Natural killer cell treated with Interleukin-12 subunit alpha and Interleukin-12 subunit beta and Interleukin-15 and Interleukin-18, amount 100 ng/mL, for 72 hours (primary cell): ENCODE data around the gene ADH5. TPM values are rescaled to one million over a fixed set of nuclear protein-coding genes. Genes with fewer than 3 reads are reported as not detected.
A peak's percentile ranks its signal among the peaks of the same experiment; 100 is the strongest.
"Not testable (repeated sequence)": the region's sequence is repeated elsewhere in the genome, so short reads cannot be mapped to it uniquely, and the experiment has no call there.

Source experiments
- ATAC-seq, 2 donors: fragments of 150-1000 bp; cut with Tn5 transposase in 1 of 2; sonication (Bioruptor Pico), chemical (Tn5 transposase) in 1 of 2; 2 replicates each; pipeline ENCODE4 v1.10.0; 2021
- DNase-seq: peaks from one replicate; pipeline ENCODE4 v3.0.0; 2022; ENCODE audit warnings: low spot score
- H3K27ac Mint-ChIP-seq, 2 donors: 1 replicate in 1 of 2; 2 replicates in 1 of 2; pipeline ENCODE4 v1.8.0; 2022; ENCODE audit warnings: mixed read lengths in 2 of 2, mild to moderate bottlenecking in 1 of 2, moderate library complexity in 1 of 2
- H3K27me3 Mint-ChIP-seq, 2 donors: 1 replicate in 1 of 2; 2 replicates in 1 of 2; pipeline ENCODE4 v1.8.0; 2022; ENCODE audit warnings: mixed read lengths in 2 of 2
- H3K36me3 Mint-ChIP-seq: one replicate; pipeline ENCODE4 v1.8.0; 2022; ENCODE audit warnings: mixed read lengths
- H3K4me1 Mint-ChIP-seq, 2 donors: 1 replicate in 1 of 2; 2 replicates in 1 of 2; pipeline ENCODE4 v1.8.0; 2022; ENCODE audit warnings: low read depth in 2 of 2, mixed read lengths in 2 of 2, mild to moderate bottlenecking in 1 of 2
- H3K4me3 Mint-ChIP-seq: one replicate; pipeline ENCODE4 v1.8.0; 2022; ENCODE audit warnings: mixed read lengths
- H3K9me3 Mint-ChIP-seq: 2 replicates; pipeline ENCODE4 v1.8.0; 2022; ENCODE audit warnings: mixed read lengths
- total RNA-seq, 2 donors: library from RNA; stranded (reverse); gene quantifications; one replicate each; pipeline ENCODE4 v1.2.3, GENCODE V29; 2022

The ADH5 gene
- total RNA-seq, 2 donors from 2014 or later = 53.0 to 62.3 TPM

- DNase-seq = no peak
- no peak for ATAC-seq
- H3K4me1 Mint-ChIP-seq = no peaks in the 10 kb centered on the region
- H3K9me3 Mint-ChIP-seq = no peaks in the 10 kb centered on the region
- no peaks in the 10 kb centered on the region for H3K27me3 Mint-ChIP-seq
- peaks cover 31% of the 10 kb centered on the region for H3K36me3 Mint-ChIP-seq
- no peak overlapping the region for H3K27ac Mint-ChIP-seq
- H3K4me3 Mint-ChIP-seq = no peak overlapping the region
These were observed 11.4 kb downstream of the ADH5 start for GRCh38 chr4:99077177-99077576.

GRCh38 chr4:99076292-99076976 is 12.2 kb downstream of the ADH5 start:
- Mint-ChIP-seq H3K27me3 (no peaks in the 10 kb centered on the region), H3K4me1 (no peaks in the 10 kb centered on the region), H3K27ac (no peak overlapping the region), H3K9me3 (no peaks in the 10 kb centered on the region), H3K36me3 (peaks cover 31% of the 10 kb centered on the region), H3K4me3 (no peak overlapping the region)
- no peak for ATAC-seq
- DNase-seq = no peak

- H3K27ac Mint-ChIP-seq = no peak overlapping the region
These were observed 13.8 kb downstream of the ADH5 start for GRCh38 chr4:99074816-99075215.

GRCh38 chr4:99071159-99071558 is 17.4 kb downstream of the ADH5 start:
- Mint-ChIP-seq H3K36me3 (peaks cover 16% of the 10 kb centered on the region), H3K27ac (no peak overlapping the region)

More at GRCh38 chr4:99074816-99075215, 13.8 kb downstream of the ADH5 start:
- H3K9me3 Mint-ChIP-seq = no peaks in the 10 kb centered on the region
- H3K4me3 Mint-ChIP-seq = no peak overlapping the region
- DNase-seq = no peak
- H3K4me1 Mint-ChIP-seq = no peaks in the 10 kb centered on the region
- ATAC-seq = no peak
- peaks cover 25% of the 10 kb centered on the region for H3K36me3 Mint-ChIP-seq
- H3K27me3 Mint-ChIP-seq = no peaks in the 10 kb centered on the region

GRCh38 chr4:99067617-99068016 is 21.0 kb downstream of the ADH5 start:
- peaks cover 8% of the 10 kb centered on the region for H3K36me3 Mint-ChIP-seq
- peak overlapping the region in 1 of 2 donors; percentile 10 for H3K27ac Mint-ChIP-seq
- DNase-seq = no peak
- H3K4me1 Mint-ChIP-seq = no peaks in the 10 kb centered on the region
- H3K4me3 Mint-ChIP-seq = no peak overlapping the region
- no peak for ATAC-seq
- no peaks in the 10 kb centered on the region for H3K9me3 Mint-ChIP-seq
- no peaks in the 10 kb centered on the region for H3K27me3 Mint-ChIP-seq

More at GRCh38 chr4:99071159-99071558, 17.4 kb downstream of the ADH5 start:
- DNase-seq = no peak
- H3K9me3 Mint-ChIP-seq = no peaks in the 10 kb centered on the region
- H3K4me1 Mint-ChIP-seq = no peaks in the 10 kb centered on the region
- H3K27me3 Mint-ChIP-seq = no peaks in the 10 kb centered on the region
- no peak for ATAC-seq
- H3K4me3 Mint-ChIP-seq = no peak overlapping the region

- DNase-seq, H3K4me1 Mint-ChIP-seq, H3K4me3 Mint-ChIP-seq, H3K27me3 Mint-ChIP-seq, H3K27ac Mint-ChIP-seq, H3K9me3 Mint-ChIP-seq, ATAC-seq: not testable (repeated sequence)
- peaks cover 12% of the 10 kb centered on the region for H3K36me3 Mint-ChIP-seq
These were observed 23.1 kb downstream of the ADH5 start for GRCh38 chr4:99065521-99065920.

GRCh38 chr4:99062120-99062519 is 26.5 kb downstream of the ADH5 start:
- no peak overlapping the region for H3K27ac Mint-ChIP-seq
- ATAC-seq = no peak

GRCh38 chr4:99061048-99061700 is 27.4 kb downstream of the ADH5 start:
- Mint-ChIP-seq H3K4me3 (no peak overlapping the region), H3K36me3 (peaks cover 31% of the 10 kb centered on the region), H3K27ac (no peak overlapping the region), H3K4me1 (peaks cover 1 to 2% of the 10 kb centered on the region in 2 donors), H3K9me3 (no peaks in the 10 kb centered on the region), H3K27me3 (no peaks in the 10 kb centered on the region)
- no peak for ATAC-seq
- no peak for DNase-seq

More at GRCh38 chr4:99062120-99062519, 26.5 kb downstream of the ADH5 start:
- Mint-ChIP-seq H3K4me1 (no peaks in the 10 kb centered on the region), H3K36me3 (peaks cover 29% of the 10 kb centered on the region), H3K9me3 (no peaks in the 10 kb centered on the region), H3K4me3 (no peak overlapping the region), H3K27me3 (no peaks in the 10 kb centered on the region)
- no peak for DNase-seq

GRCh38 chr4:99059550-99059949 is 29.0 kb downstream of the ADH5 start:
- no peak overlapping the region for H3K4me3 Mint-ChIP-seq

GRCh38 chr4:99058228-99058627 is 30.4 kb downstream of the ADH5 start:
- Mint-ChIP-seq H3K4me3 (no peak overlapping the region), H3K9me3 (no peaks in the 10 kb centered on the region), H3K36me3 (peaks cover 34% of the 10 kb centered on the region), H3K4me1 (peaks cover 6 to 18% of the 10 kb centered on the region in 2 donors), H3K27me3 (no peaks in the 10 kb centered on the region), H3K27ac (no peak overlapping the region)
- DNase-seq = no peak
- ATAC-seq = no peak

More at GRCh38 chr4:99059550-99059949, 29.0 kb downstream of the ADH5 start:
- H3K36me3 Mint-ChIP-seq = peaks cover 34% of the 10 kb centered on the region
- DNase-seq (no peak), ATAC-seq (no peak)
- no peaks in the 10 kb centered on the region for H3K9me3 Mint-ChIP-seq
- H3K27me3 Mint-ChIP-seq = no peaks in the 10 kb centered on the region
- H3K4me1 Mint-ChIP-seq = peaks cover 6 to 12% of the 10 kb centered on the region in 2 donors
- peak overlapping the region in 1 of 2 donors; percentile 26 for H3K27ac Mint-ChIP-seq

- H3K36me3 Mint-ChIP-seq = peaks cover 23% of the 10 kb centered on the region
- peak overlapping the region; percentile 54 for H3K4me3 Mint-ChIP-seq
These were observed 34.1 kb downstream of the ADH5 start for GRCh38 chr4:99054428-99054994.

GRCh38 chr4:99052902-99053301 is 35.7 kb downstream of the ADH5 start:
- Mint-ChIP-seq H3K36me3 (peaks cover 25% of the 10 kb centered on the region), H3K4me1 (peaks cover 16 to 29% of the 10 kb centered on the region in 2 donors), H3K27ac (peak overlapping the region; percentile 18 to 26), H3K4me3 (peak overlapping the region; percentile 1), H3K9me3 (no peaks in the 10 kb centered on the region), H3K27me3 (no peaks in the 10 kb centered on the region)
- ATAC-seq (peak; percentile 62 to 84), DNase-seq (no peak)

More at GRCh38 chr4:99054428-99054994, 34.1 kb downstream of the ADH5 start:
- H3K27me3 Mint-ChIP-seq = no peaks in the 10 kb centered on the region
- no peak for DNase-seq
- H3K27ac Mint-ChIP-seq = peak overlapping the region in 1 of 2 donors; percentile 39
- peaks cover 16 to 29% of the 10 kb centered on the region in 2 donors for H3K4me1 Mint-ChIP-seq
- H3K9me3 Mint-ChIP-seq = no peaks in the 10 kb centered on the region
- ATAC-seq = peak in 1 of 2 donors; percentile 52

- Mint-ChIP-seq H3K4me1 (peaks cover 14 to 21% of the 10 kb centered on the region in 2 donors), H3K27ac (no peak overlapping the region), H3K27me3 (no peaks in the 10 kb centered on the region), H3K36me3 (peaks cover 35% of the 10 kb centered on the region), H3K9me3 (no peaks in the 10 kb centered on the region), H3K4me3 (no peak overlapping the region)
- DNase-seq = no peak
- no peak for ATAC-seq
These were observed 40.9 kb downstream of the ADH5 start for GRCh38 chr4:99047710-99048109.

GRCh38 chr4:99043346-99043745 is 45.2 kb downstream of the ADH5 start:
- Mint-ChIP-seq H3K27ac (peak overlapping the region; percentile 90 to 92), H3K4me1 (peaks cover 8 to 19% of the 10 kb centered on the region in 2 donors), H3K4me3 (peak overlapping the region; percentile 80), H3K27me3 (no peaks in the 10 kb centered on the region), H3K36me3 (peaks cover 21% of the 10 kb centered on the region), H3K9me3 (no peaks in the 10 kb centered on the region)
- no peak for DNase-seq
- peak in 1 of 2 donors; percentile 73 for ATAC-seq
